MM.1S (cell line): Measurements from ENCODE around the gene OAF.

Source experiments
- EZH2 ChIP-seq: fragments of 300-600 bp; sonication (generic); optimal IDR thresholded peaks from 2 replicates; pipeline ENCODE3; 2017; ENCODE audit warnings: low read depth, mild to moderate bottlenecking, antibody characterized with exemption, low read length, mixed read lengths
- TF ChIP-seq, protein P1 (sequence below): fragments of 300-600 bp; sonication (generic); IDR thresholded peaks from 2 replicates; pipeline ENCODE4 v1.5.1; 2016; ENCODE audit warnings: antibody characterized with exemption, low read length, mixed read lengths

DNA sequence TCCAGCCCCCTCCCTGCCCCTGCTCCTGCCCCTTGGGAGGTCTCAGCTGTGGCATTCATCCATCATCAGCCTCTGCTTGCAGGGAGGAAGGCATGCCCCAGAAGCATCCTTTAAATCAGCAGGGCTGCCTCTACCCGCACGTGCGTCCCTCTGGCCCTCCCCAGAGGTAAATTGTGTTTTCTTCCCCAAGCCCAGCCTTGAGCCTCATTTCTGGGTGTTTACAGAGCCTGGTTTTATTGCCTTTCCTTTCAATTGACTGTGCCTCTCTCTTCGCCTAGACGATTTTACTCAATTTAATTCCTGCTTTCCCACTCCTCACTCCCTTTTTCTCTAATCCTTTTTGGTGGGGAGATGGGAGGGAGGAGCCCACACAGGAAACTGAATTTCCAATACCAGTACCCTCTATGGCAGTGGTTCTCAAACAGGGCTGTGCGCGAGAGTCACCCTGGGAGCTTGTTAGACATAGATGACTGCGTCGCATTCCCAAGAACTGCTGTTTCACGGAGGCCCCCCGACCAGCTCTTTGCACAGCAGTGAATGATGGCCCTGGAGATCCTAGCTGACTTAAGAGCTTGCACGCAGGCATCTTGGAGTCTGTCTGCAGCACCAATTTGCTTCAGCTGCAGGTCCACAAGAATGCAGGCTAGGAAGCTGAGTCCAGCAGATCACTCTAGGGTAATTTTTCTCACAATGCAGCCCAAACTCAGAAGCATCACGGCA lies 15.1 kb upstream of the OAF start:
- TF ChIP-seq, protein P1, sequence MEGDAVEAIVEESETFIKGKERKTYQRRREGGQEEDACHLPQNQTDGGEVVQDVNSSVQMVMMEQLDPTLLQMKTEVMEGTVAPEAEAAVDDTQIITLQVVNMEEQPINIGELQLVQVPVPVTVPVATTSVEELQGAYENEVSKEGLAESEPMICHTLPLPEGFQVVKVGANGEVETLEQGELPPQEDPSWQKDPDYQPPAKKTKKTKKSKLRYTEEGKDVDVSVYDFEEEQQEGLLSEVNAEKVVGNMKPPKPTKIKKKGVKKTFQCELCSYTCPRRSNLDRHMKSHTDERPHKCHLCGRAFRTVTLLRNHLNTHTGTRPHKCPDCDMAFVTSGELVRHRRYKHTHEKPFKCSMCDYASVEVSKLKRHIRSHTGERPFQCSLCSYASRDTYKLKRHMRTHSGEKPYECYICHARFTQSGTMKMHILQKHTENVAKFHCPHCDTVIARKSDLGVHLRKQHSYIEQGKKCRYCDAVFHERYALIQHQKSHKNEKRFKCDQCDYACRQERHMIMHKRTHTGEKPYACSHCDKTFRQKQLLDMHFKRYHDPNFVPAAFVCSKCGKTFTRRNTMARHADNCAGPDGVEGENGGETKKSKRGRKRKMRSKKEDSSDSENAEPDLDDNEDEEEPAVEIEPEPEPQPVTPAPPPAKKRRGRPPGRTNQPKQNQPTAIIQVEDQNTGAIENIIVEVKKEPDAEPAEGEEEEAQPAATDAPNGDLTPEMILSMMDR, result no peak
- TF ChIP-seq EZH2, result no peak
